ENCODE data around the gene GUK1. TPM values are rescaled to one million over a fixed set of nuclear protein-coding genes. Genes with fewer than 3 reads are reported as not detected.

Gene GUK1
- total and polyA plus RNA-seq, 4 experiments from 2014 or later: 179 to 488 (median 283) TPM

GRCh38 chr1:228165372-228166169, 25.5 kb downstream of the GUK1 start, which contains the start of gene IBA57:
IBA57 (plus strand) TSS chr1:228165804; CDS start chr1:228165817, 13 bp downstream.
- ChIA-PET CTCF (ENCODE audit: partially characterized antibody) (interaction anchor here (0.7 to 5.1 kb wide), 20 partner anchors 9 to 259 kb away, joined by 3 to 66 read pairs (median 5); partner anchors contain the start of genes GUK1 and MRPL55), POLR2A (ENCODE audit: partially characterized antibody) (interaction anchor here (0.9 to 4.9 kb wide), 34 partner anchors 9 to 1227 kb away, joined by 3 to 127 read pairs (median 7); partner anchors contain the start of genes ARF1, C1orf35, GUK1 and MRPL55)
- Mint-ChIP-seq H3K9me3 (peaks cover 0 to 2% (median 0%) of the 10 kb centered on the region in 8 donors), H3K27ac (peak within 1 kb of the TSS; percentile 96 to 99 (median 98)), H3K4me1 (peaks cover 22 to 70% (median 44%) of the 10 kb centered on the region in 4 donors), H3K27me3 (no peaks in the 10 kb centered on the region), H3K36me3 (peaks cover 3 to 9% of the 10 kb centered on the region in 2 donors), H3K4me3 (peak within 1 kb of the TSS; percentile 90 to 98 (median 92))
- DNase-seq: peak; percentile 99 to 100 (median 100)
- H3K27ac ChIP-seq (ENCODE audit: low read depth, low read length): peak within 1 kb of the TSS; percentile 96
- no peaks in the 10 kb centered on the region for H3K27me3 ChIP-seq (ENCODE audit: insufficient read depth, low read length)
- no peaks in the 10 kb centered on the region for H3K9me3 ChIP-seq (ENCODE audit: control insufficient read depth in 1 of 2, low read length in 2 of 2)
- peaks cover 38% of the 10 kb centered on the region for H3K4me1 ChIP-seq (ENCODE audit: insufficient read depth, low read length)
- no peaks in the 10 kb centered on the region for H3K36me3 ChIP-seq (ENCODE audit: insufficient read depth, low read length)
- H3K4me3 ChIP-seq (ENCODE audit: low read length in 2 of 2): peak within 1 kb of the TSS; percentile 73 to 76
- intact Hi-C loops (cut with micrococcal nuclease): loop anchor here (1.0 to 10.0 kb wide), 15 partner anchors 9 to 1223 kb away; partner anchors contain the start of genes ARF1, C1orf35, COQ8A and GUK1

GRCh38 chr1:228166170-228166936, 26.3 kb downstream of the GUK1 start:
- Mint-ChIP-seq H3K4me1 (peaks cover 22 to 70% (median 44%) of the 10 kb centered on the region in 4 donors), H3K36me3 (peaks cover 3 to 10% of the 10 kb centered on the region in 2 donors), H3K27me3 (no peaks in the 10 kb centered on the region), H3K27ac (peak overlapping the region; percentile 91 to 98 (median 96)), H3K9me3 (peaks cover 0 to 2% (median 0%) of the 10 kb centered on the region in 8 donors), H3K4me3 (peak overlapping the region; percentile 72 to 98 (median 86))
- peak overlapping the region; percentile 96 for H3K27ac ChIP-seq (ENCODE audit: low read depth, low read length)
- H3K4me3 ChIP-seq (ENCODE audit: low read length in 2 of 2): peak overlapping the region; percentile 38 to 73
- peaks cover 38% of the 10 kb centered on the region for H3K4me1 ChIP-seq (ENCODE audit: insufficient read depth, low read length)
- intact Hi-C loops (cut with micrococcal nuclease): loop anchor here (1.0 to 10.0 kb wide), 9 partner anchors 8 to 1224 kb away; partner anchors contain the start of genes ARF1, COQ8A and MRPL55
- no peaks in the 10 kb centered on the region for H3K9me3 ChIP-seq (ENCODE audit: control insufficient read depth in 1 of 2, low read length in 2 of 2)
- ChIA-PET POLR2A (ENCODE audit: partially characterized antibody) (interaction anchor here (0.8 to 4.9 kb wide), 28 partner anchors 9 to 379 kb away, joined by 3 to 127 read pairs (median 7); partner anchors contain the start of genes ARF1, C1orf35, GUK1 and MRPL55), CTCF (ENCODE audit: partially characterized antibody) (interaction anchor here (1.0 to 5.1 kb wide), 16 partner anchors 8 to 258 kb away, joined by 3 to 66 read pairs (median 5); partner anchors contain the start of genes GUK1 and MRPL55)
- no peaks in the 10 kb centered on the region for H3K36me3 ChIP-seq (ENCODE audit: insufficient read depth, low read length)
- no peaks in the 10 kb centered on the region for H3K27me3 ChIP-seq (ENCODE audit: insufficient read depth, low read length)
- DNase-seq: peak in 4 of 5 donors; percentile 70 to 85 (median 76)

GRCh38 chr1:228168563-228169270, 28.6 kb downstream of the GUK1 start:
- no peaks in the 10 kb centered on the region for H3K27me3 ChIP-seq (ENCODE audit: insufficient read depth, low read length)
- peaks cover 23% of the 10 kb centered on the region for H3K4me1 ChIP-seq (ENCODE audit: insufficient read depth, low read length)
- no peak overlapping the region for H3K27ac ChIP-seq (ENCODE audit: low read depth, low read length)
- H3K4me3 Mint-ChIP-seq: peak overlapping the region in 3 of 8 donors; percentile 8 to 57 (median 21)
- peaks cover 0 to 2% (median 0%) of the 10 kb centered on the region in 8 donors for H3K9me3 Mint-ChIP-seq
- H3K36me3 ChIP-seq (ENCODE audit: insufficient read depth, low read length): no peaks in the 10 kb centered on the region
- H3K27ac Mint-ChIP-seq: peak overlapping the region in 6 of 7 donors; percentile 29 to 96 (median 82)
- no peaks in the 10 kb centered on the region for H3K9me3 ChIP-seq (ENCODE audit: control insufficient read depth in 1 of 2, low read length in 2 of 2)
- no peaks in the 10 kb centered on the region for H3K27me3 Mint-ChIP-seq
- no peak overlapping the region for H3K4me3 ChIP-seq (ENCODE audit: low read length in 2 of 2)
- ChIA-PET POLR2A (ENCODE audit: partially characterized antibody) (interaction anchor here (0.7 to 4.9 kb wide), 3 partner anchors 27 to 87 kb away, joined by 3 to 127 read pairs (median 4); partner anchors contain the start of gene GUK1), CTCF (ENCODE audit: partially characterized antibody) (interaction anchor here (0.6 to 3.7 kb wide), 3 partner anchors 12 to 310 kb away, joined by 3 to 20 read pairs (median 11); no protein-coding TSS in a partner anchor)
- H3K4me1 Mint-ChIP-seq: peaks cover 25 to 66% (median 43%) of the 10 kb centered on the region in 4 donors
- intact Hi-C loops (cut with micrococcal nuclease): loop anchor here (5.0 to 10.0 kb wide), 3 partner anchors 381 to 1226 kb away; partner anchors contain the start of gene COQ8A
- no peak for DNase-seq
- peaks cover 3 to 10% of the 10 kb centered on the region in 2 donors for H3K36me3 Mint-ChIP-seq

- peaks cover 0 to 2% (median 0%) of the 10 kb centered on the region in 8 donors for H3K9me3 Mint-ChIP-seq
- peak overlapping the region in 6 of 7 donors; percentile 20 to 96 (median 73) for H3K27ac Mint-ChIP-seq
- CTCF ChIA-PET (ENCODE audit: partially characterized antibody): interaction anchor here (3.2 kb wide), 1 partner anchor 11 kb away, joined by 11 read pairs; no protein-coding TSS in a partner anchor
- intact Hi-C loops (cut with micrococcal nuclease): loop anchor here (5.0 to 10.0 kb wide), 3 partner anchors 382 to 1227 kb away; partner anchors contain the start of gene COQ8A
- no peaks in the 10 kb centered on the region for H3K36me3 ChIP-seq (ENCODE audit: insufficient read depth, low read length)
- H3K27ac ChIP-seq (ENCODE audit: low read depth, low read length): no peak overlapping the region
- H3K27me3 ChIP-seq (ENCODE audit: insufficient read depth, low read length): no peaks in the 10 kb centered on the region
- POLR2A ChIA-PET (ENCODE audit: partially characterized antibody): no interaction called here
- no peaks in the 10 kb centered on the region for H3K27me3 Mint-ChIP-seq
- no peaks in the 10 kb centered on the region for H3K9me3 ChIP-seq (ENCODE audit: control insufficient read depth in 1 of 2, low read length in 2 of 2)
- DNase-seq: no peak
- no peak overlapping the region for H3K4me3 ChIP-seq (ENCODE audit: low read length in 2 of 2)
- no peak overlapping the region for H3K4me3 Mint-ChIP-seq
- H3K36me3 Mint-ChIP-seq: peaks cover 3 to 10% of the 10 kb centered on the region in 2 donors
- peaks cover 19% of the 10 kb centered on the region for H3K4me1 ChIP-seq (ENCODE audit: insufficient read depth, low read length)
- peaks cover 23 to 60% (median 38%) of the 10 kb centered on the region in 4 donors for H3K4me1 Mint-ChIP-seq
Observed at GRCh38 chr1:228169345-228169744, 29.3 kb downstream of the GUK1 start.

GRCh38 chr1:228170666-228171065, 30.6 kb downstream of the GUK1 start:
- Mint-ChIP-seq H3K4me1 (peaks cover 21 to 47% (median 31%) of the 10 kb centered on the region in 4 donors), H3K27ac (peak overlapping the region in 1 of 7 donors; percentile 96), H3K9me3 (peaks cover 0 to 2% (median 0%) of the 10 kb centered on the region in 8 donors), H3K27me3 (no peaks in the 10 kb centered on the region), H3K36me3 (peaks cover 3 to 11% of the 10 kb centered on the region in 2 donors), H3K4me3 (no peak overlapping the region)
- Histone ChIP-seq H3K4me3 (ENCODE audit: low read length in 2 of 2) (no peak overlapping the region), H3K9me3 (ENCODE audit: control insufficient read depth in 1 of 2, low read length in 2 of 2) (no peaks in the 10 kb centered on the region), H3K27me3 (ENCODE audit: insufficient read depth, low read length) (no peaks in the 10 kb centered on the region), H3K4me1 (ENCODE audit: insufficient read depth, low read length) (peaks cover 14% of the 10 kb centered on the region), H3K27ac (ENCODE audit: low read depth, low read length) (no peak overlapping the region), H3K36me3 (ENCODE audit: insufficient read depth, low read length) (peaks cover 2% of the 10 kb centered on the region)
- CTCF ChIA-PET (ENCODE audit: partially characterized antibody): interaction anchor here (1.5 to 3.2 kb wide), 2 partner anchors 10 to 288 kb away, joined by 4 to 11 read pairs; no protein-coding TSS in a partner anchor
- no peak for DNase-seq
- intact Hi-C loops (cut with micrococcal nuclease): no loop called here
- POLR2A ChIA-PET (ENCODE audit: partially characterized antibody): no interaction called here
